HEK293T (cell line): Measurements from ENCODE around the gene SNX8.

ENCODE experiments used
- CTBP1 ChIP-seq: fragments of 450-650 bp; IDR thresholded peaks from 2 replicates; pipeline ENCODE4 v1.6.1; 2016; ENCODE audit warnings: borderline replicate concordance
- ELF4 ChIP-seq: fragments of 450-650 bp; IDR thresholded peaks from 2 replicates; pipeline ENCODE4 v1.6.1; 2017; ENCODE audit warnings: antibody characterized with exemption
- FOXM1 ChIP-seq: fragments of 450-650 bp; IDR thresholded peaks from 2 replicates; pipeline ENCODE4 v1.6.1; 2017; ENCODE audit warnings: mild to moderate bottlenecking, borderline replicate concordance
- HDGF ChIP-seq: fragments of 450-650 bp; IDR thresholded peaks from 2 replicates; pipeline ENCODE4 v1.6.1; 2017; ENCODE audit warnings: antibody characterized with exemption, borderline replicate concordance
- SP1 ChIP-seq: fragments of 450-650 bp; IDR thresholded peaks from 2 replicates; pipeline ENCODE4 v1.6.1; 2017

GRCh38 chr7:2278026-2278425 lies 36.2 kb downstream of the SNX8 start:
- no peak for TF ChIP-seq HDGF
- TF ChIP-seq SP1, result no peak
- no peak for TF ChIP-seq ELF4
- no peak for TF ChIP-seq CTBP1
- no peak for TF ChIP-seq FOXM1
